Endothelial cell of umbilical vein (primary cell): ENCODE results near the gene L3MBTL2. TPM values are rescaled to one million over a fixed set of nuclear protein-coding genes. Genes with fewer than 3 reads are reported as not detected.
A peak's percentile ranks its signal among the peaks of the same experiment; 100 is the strongest.

ENCODE experiments used
- BruUV-seq: library from RNA; stranded (reverse); fragments of 400-500 nt; replicated peaks from 2 replicates; lab custom pipeline; 2021; lab: Mats Ljungman, UMichigan
- CTCF ChIA-PET: fragments of 300-600, 350-600 bp; sonication (Branson Sonifier 250); formaldehyde crosslinking; loops from one replicate; lab custom pipeline; 2021; ENCODE audit warnings: antibody characterized with exemption, inconsistent platforms; lab: Charles Lee
- POLR2A ChIA-PET: fragments of 300-600, 350-600 bp; sonication (Branson Sonifier 250); formaldehyde crosslinking; loops from one replicate; lab custom pipeline; 2021; ENCODE audit warnings: antibody characterized with exemption, inconsistent platforms; lab: Charles Lee
- DNase-seq: peaks from one replicate; pipeline ENCODE4 v3.0.0-alpha.2; 2011; ENCODE audit warnings: low read depth, low spot score
- FAIRE-seq: peaks from 2 replicates; lab custom pipeline; 2011; peaks lifted over from hg19 to GRCh38; lab: Jason Lieb, UNC
- H2AFZ ChIP-seq: 2 replicates; pipeline ENCODE4 v1.6.0; 2012; ENCODE audit warnings: low read depth, low read length, control low read depth, inconsistent platforms
- H3K27ac ChIP-seq: 2 replicates; pipeline ENCODE4 v1.5.1; 2011; ENCODE audit warnings: low read depth, mild to moderate bottlenecking, control low read depth, low read length, moderate library complexity; ENCODE audit not compliant: insufficient read depth
- H3K27me3 ChIP-seq, 2 experiments: 2 replicates each; pipeline versions ENCODE4 v1.6.0 to v1.6.1; 2011; ENCODE audit warnings: low read length in 2 of 2, mixed read lengths in 1 of 2; ENCODE audit not compliant: control insufficient read depth in 2 of 2, insufficient read depth in 2 of 2
- H3K36me3 ChIP-seq, 2 experiments: 2 replicates in 1 of 2; 3 replicates in 1 of 2; pipeline ENCODE4 v1.5.1; 2011; ENCODE audit warnings: low read length in 2 of 2, mild to moderate bottlenecking in 1 of 2, moderate library complexity in 1 of 2; ENCODE audit not compliant: control insufficient read depth in 2 of 2, insufficient read depth in 2 of 2; ENCODE audit errors: extremely low read depth in 1 of 2
- H3K4me1 ChIP-seq: 3 replicates; pipeline ENCODE4 v1.5.1; 2011; ENCODE audit warnings: mild to moderate bottlenecking, low read length; ENCODE audit not compliant: control insufficient read depth, insufficient read depth; ENCODE audit errors: extremely low read depth
- H3K4me2 ChIP-seq: 2 replicates; pipeline ENCODE4 v1.6.1; 2011; ENCODE audit warnings: low read length, control low read depth, mixed read lengths; ENCODE audit not compliant: insufficient read depth
- H3K4me3 ChIP-seq, 3 experiments: fragments of 200-600 bp in 1 of 3; sonication (generic), shearing (Covaris generic) in 1 of 3; replicated peaks in 1 of 3; 2 replicates each; pipeline ENCODE4 v1.5.1; 2011 to 2016; ENCODE audit warnings: control low read depth in 3 of 3, low read length in 3 of 3, mild to moderate bottlenecking in 2 of 3, inconsistent platforms in 1 of 3, low read depth in 1 of 3, moderate library complexity in 1 of 3; ENCODE audit not compliant: insufficient read depth in 1 of 3
- H3K79me2 ChIP-seq: 2 replicates; pipeline ENCODE4 v1.6.0; 2012; ENCODE audit warnings: low read length, inconsistent platforms; ENCODE audit not compliant: control insufficient read depth, insufficient read depth
- H3K9ac ChIP-seq: replicated peaks from 2 replicates; pipeline ENCODE3; 2011; ENCODE audit warnings: low read length, control low read depth; ENCODE audit not compliant: insufficient read depth; ENCODE audit errors: extremely low read depth
- H3K9me1 ChIP-seq: replicated peaks from 3 replicates; pipeline ENCODE4 v1.6.0; 2011; ENCODE audit warnings: mild to moderate bottlenecking, low read length; ENCODE audit not compliant: control insufficient read depth, insufficient read depth; ENCODE audit errors: extremely low read depth
- H3K9me3 ChIP-seq: replicated peaks from 2 replicates; pipeline ENCODE4 v1.5.1; 2012; ENCODE audit warnings: low read length, inconsistent platforms; ENCODE audit not compliant: control insufficient read depth, insufficient read depth
- H4K20me1 ChIP-seq: replicated peaks from 2 replicates; pipeline ENCODE3; 2011; ENCODE audit warnings: mild to moderate bottlenecking, low read length; ENCODE audit not compliant: control insufficient read depth, insufficient read depth; ENCODE audit errors: extremely low read depth
- EZH2 ChIP-seq: IDR thresholded peaks from 2 replicates; pipeline ENCODE4 v1.6.1; 2012; ENCODE audit warnings: borderline replicate concordance, low read depth, mild to moderate bottlenecking, moderate library complexity, low read length, inconsistent platforms; ENCODE audit not compliant: severe bottlenecking
- FOS ChIP-seq: IDR thresholded peaks from 2 replicates; pipeline ENCODE4 v1.6.1; 2011; ENCODE audit warnings: mild to moderate bottlenecking, low read length, moderate library complexity, borderline replicate concordance; ENCODE audit not compliant: insufficient read depth
- GATA2 ChIP-seq: IDR thresholded peaks from 2 replicates; pipeline ENCODE4 v1.7.0; 2011; ENCODE audit warnings: low read depth, mild to moderate bottlenecking, moderate library complexity, mixed read lengths, low read length; ENCODE audit not compliant: insufficient read length, insufficient read depth
- JUN ChIP-seq: IDR thresholded peaks from 2 replicates; pipeline ENCODE4 v1.6.1; 2011; ENCODE audit warnings: borderline replicate concordance, low read depth; ENCODE audit not compliant: insufficient read length, insufficient read depth
- MYC ChIP-seq: IDR thresholded peaks from one replicate; pipeline ENCODE4 v1.6.1; 2011; ENCODE audit warnings: mild to moderate bottlenecking, low read depth, low read length
- POLR2A ChIP-seq: IDR thresholded peaks from 2 replicates; pipeline ENCODE4 v1.6.1; 2012; ENCODE audit warnings: low read depth, mild to moderate bottlenecking, control low read depth, low read length
- POLR2AphosphoS5 ChIP-seq: IDR thresholded peaks from 2 replicates; pipeline ENCODE4 v1.6.1; 2012; ENCODE audit warnings: low read depth, mild to moderate bottlenecking, control low read depth, low read length, moderate library complexity; ENCODE audit not compliant: insufficient read depth
- dilution Hi-C: fragments of 300-500 bp; cut with MboI; formaldehyde crosslinking; loops from one replicate; pipeline ENCODE4 v1.15.0; 2019; ENCODE audit warnings: low sequenced_read_pairs; ENCODE audit not compliant: extremely low pct_ligation_motif_present
- intact Hi-C: fragments of 100-400 bp; cut with micrococcal nuclease; formaldehyde crosslinking; loops from one replicate; pipeline ENCODE4 v1.10.0; 2022
- polyA plus RNA-seq, 4 experiments: library from polyadenylated mRNA; depleted of rRNA in 3 of 4; stranded (reverse) in 3 of 4; unstranded in 1 of 4; fragments of >200 nt; gene quantifications; 2 replicates each; pipeline versions ENCODE4 v1.2.1 to v1.2.3, GENCODE V29; 2011 to 2012; ENCODE audit warnings: missing spikeins in 1 of 4
- total RNA-seq: library from RNA; stranded (reverse); gene quantifications from 2 replicates; pipeline ENCODE4 v1.2.3, GENCODE V29; 2021
- TF ChIP-seq, protein P1 (sequence below), 2 donors: IDR thresholded peaks; 1 replicate in 1 of 2; 2 replicates in 1 of 2; pipeline ENCODE4 v1.5.1; 2011; ENCODE audit warnings: low read length in 2 of 2, mild to moderate bottlenecking in 2 of 2, moderate library complexity in 2 of 2, control low read depth in 1 of 2, inconsistent platforms in 1 of 2, low read depth in 1 of 2; ENCODE audit not compliant: insufficient read depth in 1 of 2; ENCODE audit errors: extremely low read depth in 1 of 2
- TF ChIP-seq, protein P2 (sequence below): IDR thresholded peaks from 2 replicates; pipeline ENCODE4 v1.6.1; 2011; ENCODE audit not compliant: insufficient read depth, insufficient read length

L3MBTL2 gene
- total and polyA plus RNA-seq, 2 donors (not counting 3 experiments of a cell fraction or from before 2014, with no cell fraction given) = 28.2 to 34.9 TPM

DNA sequence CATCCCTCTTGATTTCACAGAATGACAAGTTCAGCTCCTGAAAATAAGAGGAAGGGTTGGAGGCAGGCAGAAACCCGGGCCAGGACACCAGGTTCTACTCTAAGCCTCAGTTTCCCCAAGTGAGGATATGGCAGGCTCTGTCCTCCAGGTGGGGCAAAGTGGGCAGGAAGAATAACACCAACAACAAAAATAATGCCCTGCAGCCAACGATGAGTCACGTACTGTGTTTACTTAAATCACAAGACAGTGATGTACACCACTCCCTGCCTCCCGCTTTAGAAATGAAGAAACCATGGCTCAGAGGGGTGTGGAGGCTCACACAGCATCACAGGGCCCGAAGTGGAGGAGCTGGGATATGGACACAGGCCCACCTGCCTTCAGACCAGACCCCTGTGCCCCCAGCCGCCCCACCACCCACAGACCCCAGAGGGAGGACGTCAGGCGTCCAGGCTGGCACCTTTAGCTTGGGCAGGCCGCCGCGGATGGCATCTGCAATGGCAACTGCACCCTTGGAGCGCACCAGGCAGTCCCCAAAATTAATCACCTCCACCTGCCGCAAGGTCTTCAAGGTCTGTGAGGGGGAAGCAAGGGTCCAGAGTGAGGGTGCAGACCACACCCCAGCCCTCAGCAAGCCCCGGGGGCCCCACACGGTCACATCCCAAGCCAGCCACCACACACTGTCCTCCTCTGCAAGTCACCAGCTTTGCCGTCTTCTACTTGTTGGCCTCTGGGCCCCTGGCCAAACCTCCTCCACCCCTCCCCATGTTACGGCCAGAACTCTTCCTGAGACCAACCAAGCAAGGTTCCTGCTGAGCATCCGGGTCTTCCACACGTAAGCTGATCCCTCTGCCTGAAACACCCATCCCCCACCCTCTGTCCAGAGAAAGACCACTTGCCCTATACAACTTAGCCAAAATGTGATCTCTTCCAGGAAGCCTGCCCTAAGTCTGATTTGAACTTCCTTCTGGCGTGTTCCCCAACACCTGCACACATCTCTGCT is 51.4 kb downstream of the L3MBTL2 start:
- H3K27me3 ChIP-seq = no peaks in the 10 kb centered on the region
- BruUV-seq = no TSS peak
- dilution Hi-C loops (no loop called here), intact Hi-C loops (no loop called here)
- peaks cover 33 to 54% of the 10 kb centered on the region in 2 experiments for H3K36me3 ChIP-seq
- H3K4me3 ChIP-seq = no peak overlapping the region
- ChIA-PET CTCF (interaction anchor here (1.2 to 2.4 kb wide), 5 partner anchors 11 to 334 kb away, joined by 3 to 9 read pairs (median 8); partner anchors contain the start of gene ZC3H7B), POLR2A (no interaction called here)
- no peaks in the 10 kb centered on the region for H4K20me1 ChIP-seq
- no peak overlapping the region for H3K9ac ChIP-seq
- H3K4me2 ChIP-seq = no peak overlapping the region
- no peaks in the 10 kb centered on the region for H3K9me1 ChIP-seq
- H3K27ac ChIP-seq = peak overlapping the region; percentile 33
- no peak overlapping the region for H2AFZ ChIP-seq
- DNase-seq (peak; percentile 53), FAIRE-seq (peak; percentile 90)
- peaks cover 14% of the 10 kb centered on the region for H3K4me1 ChIP-seq
- no peaks in the 10 kb centered on the region for H3K9me3 ChIP-seq
- no peak for TF ChIP-seq MYC
- no peak for TF ChIP-seq EZH2
- peak; percentile 2 for TF ChIP-seq POLR2AphosphoS5
- TF ChIP-seq GATA2 = no peak
- TF ChIP-seq, protein P1, sequence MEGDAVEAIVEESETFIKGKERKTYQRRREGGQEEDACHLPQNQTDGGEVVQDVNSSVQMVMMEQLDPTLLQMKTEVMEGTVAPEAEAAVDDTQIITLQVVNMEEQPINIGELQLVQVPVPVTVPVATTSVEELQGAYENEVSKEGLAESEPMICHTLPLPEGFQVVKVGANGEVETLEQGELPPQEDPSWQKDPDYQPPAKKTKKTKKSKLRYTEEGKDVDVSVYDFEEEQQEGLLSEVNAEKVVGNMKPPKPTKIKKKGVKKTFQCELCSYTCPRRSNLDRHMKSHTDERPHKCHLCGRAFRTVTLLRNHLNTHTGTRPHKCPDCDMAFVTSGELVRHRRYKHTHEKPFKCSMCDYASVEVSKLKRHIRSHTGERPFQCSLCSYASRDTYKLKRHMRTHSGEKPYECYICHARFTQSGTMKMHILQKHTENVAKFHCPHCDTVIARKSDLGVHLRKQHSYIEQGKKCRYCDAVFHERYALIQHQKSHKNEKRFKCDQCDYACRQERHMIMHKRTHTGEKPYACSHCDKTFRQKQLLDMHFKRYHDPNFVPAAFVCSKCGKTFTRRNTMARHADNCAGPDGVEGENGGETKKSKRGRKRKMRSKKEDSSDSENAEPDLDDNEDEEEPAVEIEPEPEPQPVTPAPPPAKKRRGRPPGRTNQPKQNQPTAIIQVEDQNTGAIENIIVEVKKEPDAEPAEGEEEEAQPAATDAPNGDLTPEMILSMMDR (IDR thresholded peaks at IDR 0.05; ENCODE audit: extremely low read depth in 1 of 2, insufficient read depth in 1 of 2, low read depth in 1 of 2, low read length in 2 of 2) = peak in 1 of 2 donors; percentile 3
- TF ChIP-seq POLR2A = no peak
- TF ChIP-seq JUN = peak; percentile 50
- TF ChIP-seq, protein P2, sequence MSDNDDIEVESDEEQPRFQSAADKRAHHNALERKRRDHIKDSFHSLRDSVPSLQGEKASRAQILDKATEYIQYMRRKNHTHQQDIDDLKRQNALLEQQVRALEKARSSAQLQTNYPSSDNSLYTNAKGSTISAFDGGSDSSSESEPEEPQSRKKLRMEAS = no peak
- TF ChIP-seq FOS = no peak
- peaks cover 9% of the 10 kb centered on the region for H3K79me2 ChIP-seq
